PC-3 (cell line): ENCODE results near the gene METAP2. TPM values are rescaled to one million over a fixed set of nuclear protein-coding genes. Genes with fewer than 3 reads are reported as not detected.
"Not testable (repeated sequence)": the region's sequence is repeated elsewhere in the genome, so short reads cannot be mapped to it uniquely, and the experiment has no call there.

ENCODE experiments used
- ATAC-seq: fragments of 200-7000 bp; cut with Tn5 transposase; 2 replicates; pipeline ENCODE4 v1.9.1; 2020; ENCODE audit warnings: mild to moderate bottlenecking, moderate library complexity
- BruUV-seq: library from RNA; stranded (reverse); fragments of 400-500 nt; replicated peaks from 2 replicates; lab custom pipeline; 2021; lab: Mats Ljungman, UMichigan
- CTCF ChIA-PET: fragments of 300-600 bp; sonication (Branson Sonifier 250); formaldehyde crosslinking; loops from one replicate; lab custom pipeline; 2022; ENCODE audit warnings: antibody characterized with exemption; lab: Charles Lee
- POLR2A ChIA-PET: fragments of 300-600 bp; sonication (Branson Sonifier 250); formaldehyde crosslinking; loops from one replicate; lab custom pipeline; 2022; ENCODE audit warnings: antibody characterized with exemption; ENCODE audit not compliant: unreplicated experiment; lab: Charles Lee
- DNase-seq: peaks from one replicate; pipeline ENCODE4 v3.0.0-alpha.2; 2015
- H2AFZ ChIP-seq: fragments of 300-600 bp; sonication (generic); 2 replicates; pipeline ENCODE4 v1.6.0; 2016; ENCODE audit warnings: antibody characterized with exemption, low read length
- H3F3A ChIP-seq: fragments of 300-600 bp; sonication (generic); one replicate; pipeline ENCODE4 v1.6.0; 2017; ENCODE audit warnings: antibody characterized with exemption, low read length, control low read depth, mild to moderate bottlenecking; ENCODE audit not compliant: unreplicated experiment
- H3K27ac ChIP-seq: fragments of 300-600 bp; sonication (generic); 2 replicates; pipeline ENCODE4 v1.5.1; 2016; ENCODE audit warnings: mild to moderate bottlenecking, low read length
- H3K27me3 ChIP-seq: fragments of 300-600 bp; sonication (generic); 2 replicates; pipeline ENCODE4 v1.6.1; 2016; ENCODE audit warnings: low read length, mixed read lengths
- H3K36me3 ChIP-seq: fragments of 300-600 bp; sonication (generic); 2 replicates; pipeline ENCODE4 v1.6.1; 2016; ENCODE audit warnings: low read depth, mixed run types, low read length, mixed read lengths
- H3K4me1 ChIP-seq: fragments of 300-600 bp; sonication (generic); 2 replicates; pipeline ENCODE4 v1.5.1; 2016; ENCODE audit warnings: low read length; ENCODE audit not compliant: insufficient read depth
- H3K4me2 ChIP-seq: fragments of 300-600 bp; sonication (generic); 2 replicates; pipeline ENCODE4 v1.6.0; 2016; ENCODE audit warnings: low read length
- H3K4me3 ChIP-seq: fragments of 300-600 bp; sonication (generic); 2 replicates; pipeline ENCODE4 v1.5.1; 2016; ENCODE audit warnings: mild to moderate bottlenecking, low read length, mixed read lengths
- H3K79me2 ChIP-seq: fragments of 300-600 bp; sonication (generic); 2 replicates; pipeline ENCODE4 v1.6.1; 2017; ENCODE audit warnings: low read length, mixed read lengths
- H3K9ac ChIP-seq: fragments of 300-600 bp; sonication (generic); 2 replicates; pipeline ENCODE4 v1.6.0; 2016; ENCODE audit warnings: mild to moderate bottlenecking, low read length
- H3K9me2 ChIP-seq: fragments of 300-600 bp; sonication (generic); replicated peaks from 2 replicates; pipeline ENCODE4 v1.6.1; 2016; ENCODE audit warnings: mixed run types, low read length, mixed read lengths
- H3K9me3 ChIP-seq: fragments of 300-600 bp; sonication (generic); 2 replicates; pipeline ENCODE4 v1.6.1; 2016; ENCODE audit warnings: low read length, mixed read lengths
- H4K20me1 ChIP-seq: fragments of 300-600 bp; sonication (generic); 2 replicates; pipeline ENCODE4 v1.6.1; 2016; ENCODE audit warnings: low read length, mixed read lengths
- EZH2 ChIP-seq: fragments of 300-600 bp; sonication (generic); IDR thresholded peaks from one replicate; pipeline ENCODE4 v1.6.1; 2017; ENCODE audit warnings: antibody characterized with exemption, mild to moderate bottlenecking, low read length; ENCODE audit not compliant: unreplicated experiment
- EZH2phosphoT487 ChIP-seq: fragments of 300-600 bp; sonication (generic); IDR thresholded peaks from 2 replicates; pipeline ENCODE4 v1.6.1; 2018; ENCODE audit warnings: mild to moderate bottlenecking, antibody characterized with exemption, low read length, borderline replicate concordance
- intact Hi-C: fragments of 100-400 bp; cut with micrococcal nuclease; formaldehyde crosslinking; loops from 2 replicates; pipeline ENCODE4 v1.9.0; 2023
- total RNA-seq: library from RNA; depleted of rRNA; stranded (reverse); fragments of >200 nt; gene quantifications from 2 replicates; pipeline ENCODE4 v1.2.3, GENCODE V29; 2014
- TF ChIP-seq, protein P1 (sequence below): fragments of 300-600 bp; sonication (generic); conservative IDR thresholded peaks from 2 replicates; pipeline ENCODE4 v1.5.1; 2017; ENCODE audit warnings: antibody characterized with exemption, low read depth, mild to moderate bottlenecking, low read length

Gene METAP2
- total RNA-seq, 1 experiment from 2014 or later, result 79.2 TPM

DNA sequence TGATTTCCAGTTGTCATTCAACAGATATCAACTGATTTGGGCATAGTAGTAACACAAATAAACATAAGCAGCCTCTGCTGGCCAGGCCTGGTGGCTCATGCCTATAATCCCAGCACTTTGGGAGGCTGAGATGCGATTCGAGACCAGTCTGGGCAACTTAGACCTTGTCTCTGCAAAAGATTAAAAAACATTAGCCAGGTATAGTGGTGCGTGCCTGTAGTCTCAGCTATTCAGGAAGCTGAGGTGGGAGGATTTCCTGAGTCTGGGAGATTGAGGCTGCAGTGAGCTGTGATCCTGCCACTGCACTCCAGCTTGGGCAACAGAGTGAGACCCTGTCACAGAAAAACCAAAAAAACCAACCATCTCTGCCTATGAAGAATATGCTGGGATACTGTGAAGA, 7.1 kb downstream of the METAP2 start:
- Histone ChIP-seq H3K36me3 (peaks cover 54% of the 10 kb centered on the region), H2AFZ (no peak overlapping the region), H3K9me2 (no peaks in the 10 kb centered on the region), H4K20me1 (peaks cover 53% of the 10 kb centered on the region), H3K4me2 (no peak overlapping the region), H3K4me3 (no peak overlapping the region), H3K9me3 (no peaks in the 10 kb centered on the region), H3K4me1 (peaks cover 12% of the 10 kb centered on the region; the same call in 1 of the 2 replicates), H3K27me3 (no peaks in the 10 kb centered on the region), H3K79me2 (peaks cover 91% of the 10 kb centered on the region), H3K27ac (no peak overlapping the region), H3K9ac (no peak overlapping the region), H3F3A (no peaks in the 10 kb centered on the region)
- POLR2A ChIA-PET, result no interaction called here
- no peak for DNase-seq
- CTCF ChIA-PET, result no interaction called here
- BruUV-seq, result no TSS peak
- TF ChIP-seq EZH2phosphoT487 (no peak), EZH2 (no peak)
- TF ChIP-seq, protein P1, sequence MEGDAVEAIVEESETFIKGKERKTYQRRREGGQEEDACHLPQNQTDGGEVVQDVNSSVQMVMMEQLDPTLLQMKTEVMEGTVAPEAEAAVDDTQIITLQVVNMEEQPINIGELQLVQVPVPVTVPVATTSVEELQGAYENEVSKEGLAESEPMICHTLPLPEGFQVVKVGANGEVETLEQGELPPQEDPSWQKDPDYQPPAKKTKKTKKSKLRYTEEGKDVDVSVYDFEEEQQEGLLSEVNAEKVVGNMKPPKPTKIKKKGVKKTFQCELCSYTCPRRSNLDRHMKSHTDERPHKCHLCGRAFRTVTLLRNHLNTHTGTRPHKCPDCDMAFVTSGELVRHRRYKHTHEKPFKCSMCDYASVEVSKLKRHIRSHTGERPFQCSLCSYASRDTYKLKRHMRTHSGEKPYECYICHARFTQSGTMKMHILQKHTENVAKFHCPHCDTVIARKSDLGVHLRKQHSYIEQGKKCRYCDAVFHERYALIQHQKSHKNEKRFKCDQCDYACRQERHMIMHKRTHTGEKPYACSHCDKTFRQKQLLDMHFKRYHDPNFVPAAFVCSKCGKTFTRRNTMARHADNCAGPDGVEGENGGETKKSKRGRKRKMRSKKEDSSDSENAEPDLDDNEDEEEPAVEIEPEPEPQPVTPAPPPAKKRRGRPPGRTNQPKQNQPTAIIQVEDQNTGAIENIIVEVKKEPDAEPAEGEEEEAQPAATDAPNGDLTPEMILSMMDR, result no peak
- ATAC-seq, result no peak
- intact Hi-C loops, result loop anchor here (10.0 kb wide), 1 partner anchor 376 kb away; no protein-coding TSS in a partner anchor

DNA sequence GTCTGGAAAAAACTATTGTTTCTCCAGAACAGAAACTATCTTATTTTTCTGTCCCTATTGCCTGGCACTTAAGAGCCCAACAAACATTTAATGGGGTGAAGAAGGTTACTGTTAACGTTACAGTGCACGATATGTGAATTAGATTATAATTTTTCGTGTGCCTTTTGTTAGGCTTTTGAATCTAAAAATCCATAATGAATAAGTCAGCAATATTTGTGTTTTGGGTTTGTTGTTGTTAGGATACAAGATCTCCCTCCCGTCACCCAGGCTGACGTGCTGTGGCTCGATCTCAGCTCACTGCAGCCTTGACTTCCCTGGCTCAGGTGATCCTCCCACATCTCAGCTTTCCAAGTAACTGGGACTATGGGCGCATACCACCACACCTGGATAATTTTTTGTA, 7.9 kb downstream of the METAP2 start:
- H3K4me1 ChIP-seq, result peaks cover 11% of the 10 kb centered on the region; the same call in 1 of the 2 replicates
- CTCF ChIA-PET, result no interaction called here
- POLR2A ChIA-PET, result no interaction called here
- no peaks in the 10 kb centered on the region for H3K9me3 ChIP-seq
- H3F3A ChIP-seq, result no peaks in the 10 kb centered on the region
- intact Hi-C loops, result loop anchor here (10.0 kb wide), 1 partner anchor 377 kb away; no protein-coding TSS in a partner anchor
- no TSS peak for BruUV-seq
- ATAC-seq, result no peak
- no peak overlapping the region for H3K9ac ChIP-seq
- no peak overlapping the region for H3K4me2 ChIP-seq
- H2AFZ ChIP-seq, result no peak overlapping the region
- H3K4me3 ChIP-seq, result no peak overlapping the region
- H4K20me1 ChIP-seq, result peaks cover 52% of the 10 kb centered on the region
- H3K36me3 ChIP-seq, result peaks cover 55% of the 10 kb centered on the region
- no peak overlapping the region for H3K27ac ChIP-seq
- no peaks in the 10 kb centered on the region for H3K27me3 ChIP-seq
- H3K9me2 ChIP-seq, result no peaks in the 10 kb centered on the region
- peaks cover 83% of the 10 kb centered on the region for H3K79me2 ChIP-seq
- TF ChIP-seq EZH2, result no peak
- TF ChIP-seq, protein P1, result no peak
- TF ChIP-seq EZH2phosphoT487, result no peak
- no peak for DNase-seq

DNA sequence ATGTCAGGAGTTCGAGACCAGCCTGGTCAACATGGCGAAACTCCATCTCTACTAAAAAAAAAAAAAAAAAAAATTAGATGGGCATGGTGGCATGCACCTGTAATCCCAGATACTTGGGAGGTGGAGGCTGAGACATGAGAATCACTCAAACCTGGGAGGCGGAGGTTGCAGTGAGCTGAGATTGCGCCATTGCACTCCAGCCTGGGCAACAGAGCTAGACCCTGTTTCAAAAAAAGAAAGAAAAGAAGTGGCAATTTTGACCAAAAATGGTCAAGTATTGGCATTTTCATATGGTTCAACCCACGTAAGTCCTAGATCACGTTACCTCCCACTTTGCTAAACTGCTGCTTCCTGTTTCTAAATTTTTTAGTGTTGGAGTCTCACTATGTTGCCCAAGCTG, 8.6 kb downstream of the METAP2 start:
- Histone ChIP-seq H3K4me1 (peaks cover 11% of the 10 kb centered on the region; the same call in 1 of the 2 replicates), H3K79me2 (peaks cover 76% of the 10 kb centered on the region), H4K20me1 (peaks cover 52% of the 10 kb centered on the region), H3K36me3 (peaks cover 52% of the 10 kb centered on the region)
- H3F3A ChIP-seq, H3K27ac ChIP-seq, H2AFZ ChIP-seq, DNase-seq, ATAC-seq, H3K9me3 ChIP-seq, BruUV-seq, H3K4me2 ChIP-seq, H3K9ac ChIP-seq, CTCF ChIA-PET, POLR2A ChIA-PET, H3K27me3 ChIP-seq, H3K9me2 ChIP-seq, H3K4me3 ChIP-seq: not testable (repeated sequence)
- intact Hi-C loops, result loop anchor here (10.0 kb wide), 1 partner anchor 378 kb away; no protein-coding TSS in a partner anchor
